Measurements from ENCODE around the gene GYS2.

The GYS2 gene

DNA sequence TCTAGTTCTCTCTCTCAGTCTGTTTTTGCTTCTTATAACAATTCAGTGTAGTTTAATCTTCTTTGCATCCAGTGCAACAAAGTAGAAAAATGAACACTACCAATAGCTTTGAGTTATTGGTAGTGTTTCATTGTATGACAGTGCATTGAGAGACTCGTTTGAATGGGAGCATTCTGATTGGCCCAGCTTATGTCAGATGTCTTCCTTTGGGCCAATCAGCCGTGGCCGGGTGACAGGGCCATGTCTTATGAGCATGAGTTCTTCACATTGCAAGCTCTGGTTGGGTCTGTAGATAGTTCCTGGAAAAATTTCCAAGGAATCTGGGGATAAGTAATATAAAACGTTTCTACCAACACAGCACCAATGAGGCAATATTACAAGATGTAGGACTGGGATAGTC is 36.5 kb downstream of the GYS2 start:
- Histone ChIP-seq H3K9me3 (ENCODE audit: control insufficient read depth, low read depth, low read length) (no peaks in the 10 kb centered on the region), H3K9ac (ENCODE audit: low read length) (no peak overlapping the region), H3K4me3 (ENCODE audit: low read length) (no peak overlapping the region), H3K27ac (ENCODE audit: low read length) (no peak overlapping the region), H3K4me1 (ENCODE audit: control insufficient read depth, low read depth, low read length) (no peaks in the 10 kb centered on the region), H3K27me3 (ENCODE audit: control insufficient read depth, insufficient read depth, low read length) (no peaks in the 10 kb centered on the region), H3K36me3 (ENCODE audit: control insufficient read depth, low read depth, low read length) (no peaks in the 10 kb centered on the region)

- H3K4me1 ChIP-seq (ENCODE audit: control insufficient read depth, low read depth, low read length), result no peaks in the 10 kb centered on the region
- H3K9me3 ChIP-seq (ENCODE audit: control insufficient read depth, low read depth, low read length), result no peaks in the 10 kb centered on the region
- H3K36me3 ChIP-seq (ENCODE audit: control insufficient read depth, low read depth, low read length), result no peaks in the 10 kb centered on the region
- no peak overlapping the region for H3K27ac ChIP-seq (ENCODE audit: low read length)
- H3K4me3 ChIP-seq (ENCODE audit: low read length), result no peak overlapping the region
- H3K27me3 ChIP-seq (ENCODE audit: control insufficient read depth, insufficient read depth, low read length), result no peaks in the 10 kb centered on the region
- H3K9ac ChIP-seq (ENCODE audit: low read length), result no peak overlapping the region
Observed at GRCh38 chr12:21566907-21567394, 37.7 kb downstream of the GYS2 start.

GRCh38 chr12:21566223-21566906 is 38.3 kb downstream of the GYS2 start:
- H3K27me3 ChIP-seq (ENCODE audit: control insufficient read depth, insufficient read depth, low read length), result no peaks in the 10 kb centered on the region
- H3K27ac ChIP-seq (ENCODE audit: low read length), result no peak overlapping the region
- H3K36me3 ChIP-seq (ENCODE audit: control insufficient read depth, low read depth, low read length), result no peaks in the 10 kb centered on the region
- no peak overlapping the region for H3K9ac ChIP-seq (ENCODE audit: low read length)
- H3K4me1 ChIP-seq (ENCODE audit: control insufficient read depth, low read depth, low read length), result no peaks in the 10 kb centered on the region
- no peaks in the 10 kb centered on the region for H3K9me3 ChIP-seq (ENCODE audit: control insufficient read depth, low read depth, low read length)
- H3K4me3 ChIP-seq (ENCODE audit: low read length), result no peak overlapping the region

- Histone ChIP-seq H3K4me3 (ENCODE audit: low read length) (no peak overlapping the region), H3K9ac (ENCODE audit: low read length) (no peak overlapping the region), H3K27me3 (ENCODE audit: control insufficient read depth, insufficient read depth, low read length) (no peaks in the 10 kb centered on the region), H3K9me3 (ENCODE audit: control insufficient read depth, low read depth, low read length) (no peaks in the 10 kb centered on the region), H3K36me3 (ENCODE audit: control insufficient read depth, low read depth, low read length) (no peaks in the 10 kb centered on the region), H3K4me1 (ENCODE audit: control insufficient read depth, low read depth, low read length) (no peaks in the 10 kb centered on the region), H3K27ac (ENCODE audit: low read length) (no peak overlapping the region)
Observed at GRCh38 chr12:21562859-21563258, 41.8 kb downstream of the GYS2 start.

DNA sequence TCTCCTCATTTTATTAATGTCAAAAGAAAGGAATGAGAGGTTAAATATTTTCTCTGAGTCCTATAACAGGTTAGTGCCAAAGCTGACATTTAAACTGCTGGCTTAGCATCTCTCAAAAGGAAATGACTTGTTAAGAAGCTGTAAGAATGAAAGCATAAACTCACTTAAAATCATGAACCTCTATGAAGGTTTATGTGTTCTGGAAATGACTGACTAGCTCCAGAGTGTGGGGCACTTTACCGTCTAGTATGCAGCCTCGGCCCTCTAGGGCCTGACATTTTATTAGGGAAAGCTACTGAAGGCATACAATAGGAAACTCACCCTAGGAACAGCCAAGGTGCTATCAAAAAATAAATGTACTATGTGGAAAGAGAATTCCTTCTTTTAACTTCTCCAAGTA is 43.5 kb downstream of the GYS2 start:
- H3K27me3 ChIP-seq (ENCODE audit: control insufficient read depth, insufficient read depth, low read length), result no peaks in the 10 kb centered on the region
- H3K4me3 ChIP-seq (ENCODE audit: low read length), result no peak overlapping the region
- no peaks in the 10 kb centered on the region for H3K9me3 ChIP-seq (ENCODE audit: control insufficient read depth, low read depth, low read length)
- H3K9ac ChIP-seq (ENCODE audit: low read length), result no peak overlapping the region
- no peaks in the 10 kb centered on the region for H3K36me3 ChIP-seq (ENCODE audit: control insufficient read depth, low read depth, low read length)
- no peak overlapping the region for H3K27ac ChIP-seq (ENCODE audit: low read length)
- no peaks in the 10 kb centered on the region for H3K4me1 ChIP-seq (ENCODE audit: control insufficient read depth, low read depth, low read length)

DNA sequence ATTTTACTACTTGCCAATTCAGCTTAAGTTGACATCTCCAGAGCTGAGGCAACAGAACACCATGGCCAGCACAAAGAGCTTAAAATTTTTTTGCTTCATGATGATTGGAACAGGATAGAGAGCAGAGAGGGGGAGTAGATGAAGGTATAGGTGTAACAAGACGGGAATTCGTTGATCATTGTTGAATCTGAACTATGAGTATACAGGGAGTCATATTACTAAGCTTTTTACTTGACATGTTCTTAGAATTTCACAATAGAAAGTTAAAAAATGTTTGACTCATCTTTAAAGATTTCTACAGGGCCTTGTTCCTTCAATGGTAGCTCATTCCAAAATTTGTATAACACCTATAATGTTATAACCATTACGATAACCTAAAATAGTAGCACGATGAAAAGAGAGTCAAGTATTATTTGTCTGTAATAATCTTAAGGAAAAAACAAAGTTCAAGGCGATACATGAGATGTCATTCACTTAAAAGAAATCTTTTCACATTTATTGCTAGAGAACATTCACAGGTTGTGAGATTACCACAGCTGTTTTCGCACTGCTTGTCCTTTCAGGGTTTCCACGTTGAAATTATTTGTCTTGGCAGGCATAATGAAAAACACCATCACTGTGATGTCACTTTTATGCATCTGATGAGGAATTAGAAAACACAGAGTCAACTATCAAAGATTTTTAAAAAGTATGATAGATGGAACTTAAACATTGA is 44.6 kb downstream of the GYS2 start:
- H3K4me1 ChIP-seq (ENCODE audit: control insufficient read depth, low read depth, low read length), result no peaks in the 10 kb centered on the region
- H3K9me3 ChIP-seq (ENCODE audit: control insufficient read depth, low read depth, low read length), result no peaks in the 10 kb centered on the region
- no peak overlapping the region for H3K27ac ChIP-seq (ENCODE audit: low read length)
- H3K36me3 ChIP-seq (ENCODE audit: control insufficient read depth, low read depth, low read length), result no peaks in the 10 kb centered on the region
- no peak overlapping the region for H3K4me3 ChIP-seq (ENCODE audit: low read length)
- no peaks in the 10 kb centered on the region for H3K27me3 ChIP-seq (ENCODE audit: control insufficient read depth, insufficient read depth, low read length)
- H3K9ac ChIP-seq (ENCODE audit: low read length), result no peak overlapping the region

DNA sequence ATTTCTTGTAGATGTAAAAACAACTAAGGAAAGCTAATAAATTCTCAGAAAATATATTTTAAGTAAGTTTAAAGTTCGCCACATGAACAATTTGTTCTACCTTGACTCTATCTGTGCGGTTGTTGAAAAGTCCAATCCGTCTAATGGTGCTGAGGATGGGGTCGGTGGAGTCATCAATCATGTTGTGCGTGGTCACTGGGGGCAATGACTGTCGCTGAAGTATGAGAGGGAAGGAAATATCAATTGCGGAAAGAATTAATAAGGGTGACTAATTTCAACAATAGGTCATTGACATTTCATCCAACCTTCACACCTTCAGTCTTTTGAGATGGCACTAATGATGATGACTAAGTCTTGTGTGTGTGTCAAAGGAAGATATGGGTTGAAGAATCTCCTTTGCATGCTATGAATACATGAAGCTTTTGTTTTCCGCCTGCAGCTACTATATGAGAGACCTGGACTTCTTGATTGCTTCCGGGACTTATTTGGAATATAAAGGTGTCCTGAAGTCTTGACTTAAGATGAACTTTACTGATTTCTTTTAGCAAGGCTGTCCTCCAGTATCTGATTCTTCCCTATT is 46.5 kb downstream of the GYS2 start:
- no peak overlapping the region for H3K9ac ChIP-seq (ENCODE audit: low read length)
- no peaks in the 10 kb centered on the region for H3K9me3 ChIP-seq (ENCODE audit: control insufficient read depth, low read depth, low read length)
- H3K4me1 ChIP-seq (ENCODE audit: control insufficient read depth, low read depth, low read length), result no peaks in the 10 kb centered on the region
- no peaks in the 10 kb centered on the region for H3K36me3 ChIP-seq (ENCODE audit: control insufficient read depth, low read depth, low read length)
- no peak overlapping the region for H3K27ac ChIP-seq (ENCODE audit: low read length)
- no peak overlapping the region for H3K4me3 ChIP-seq (ENCODE audit: low read length)
- no peaks in the 10 kb centered on the region for H3K27me3 ChIP-seq (ENCODE audit: control insufficient read depth, insufficient read depth, low read length)

DNA sequence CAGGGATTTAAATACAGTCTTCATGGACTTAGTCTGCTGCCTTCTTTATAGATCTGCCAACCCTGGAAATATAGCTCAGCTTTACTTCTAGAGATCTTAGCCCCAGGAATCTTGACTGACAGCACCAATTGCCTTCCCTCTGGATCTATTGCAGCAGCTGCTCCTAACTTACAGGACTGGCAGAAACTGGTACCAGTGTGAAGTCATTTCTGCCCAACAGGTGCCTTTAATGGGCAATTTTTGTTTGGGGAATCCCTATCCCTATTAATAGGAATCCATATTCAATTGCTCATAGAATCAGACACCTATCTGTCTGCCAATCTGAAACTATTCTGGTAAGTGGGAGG is 51.3 kb downstream of the GYS2 start:
- no peak overlapping the region for H3K27ac ChIP-seq (ENCODE audit: low read length)
- H3K4me1 ChIP-seq (ENCODE audit: control insufficient read depth, low read depth, low read length), result no peaks in the 10 kb centered on the region

GRCh38 chr12:21552635-21553328 is 51.9 kb downstream of the GYS2 start:
- Histone ChIP-seq H3K27me3 (ENCODE audit: control insufficient read depth, insufficient read depth, low read length) (no peaks in the 10 kb centered on the region), H3K36me3 (ENCODE audit: control insufficient read depth, low read depth, low read length) (no peaks in the 10 kb centered on the region), H3K27ac (ENCODE audit: low read length) (no peak overlapping the region), H3K4me3 (ENCODE audit: low read length) (no peak overlapping the region), H3K9me3 (ENCODE audit: control insufficient read depth, low read depth, low read length) (no peaks in the 10 kb centered on the region), H3K4me1 (ENCODE audit: control insufficient read depth, low read depth, low read length) (no peaks in the 10 kb centered on the region), H3K9ac (ENCODE audit: low read length) (no peak overlapping the region)

More for the DNA sequence above, 51.3 kb downstream of the GYS2 start:
- Histone ChIP-seq H3K36me3 (ENCODE audit: control insufficient read depth, low read depth, low read length) (no peaks in the 10 kb centered on the region), H3K9ac (ENCODE audit: low read length) (no peak overlapping the region), H3K9me3 (ENCODE audit: control insufficient read depth, low read depth, low read length) (no peaks in the 10 kb centered on the region), H3K4me3 (ENCODE audit: low read length) (no peak overlapping the region), H3K27me3 (ENCODE audit: control insufficient read depth, insufficient read depth, low read length) (no peaks in the 10 kb centered on the region)

- Histone ChIP-seq H3K9ac (ENCODE audit: low read length) (no peak overlapping the region), H3K36me3 (ENCODE audit: control insufficient read depth, low read depth, low read length) (no peaks in the 10 kb centered on the region), H3K4me1 (ENCODE audit: control insufficient read depth, low read depth, low read length) (no peaks in the 10 kb centered on the region), H3K27me3 (ENCODE audit: control insufficient read depth, insufficient read depth, low read length) (no peaks in the 10 kb centered on the region), H3K4me3 (ENCODE audit: low read length) (no peak overlapping the region), H3K9me3 (ENCODE audit: control insufficient read depth, low read depth, low read length) (no peaks in the 10 kb centered on the region), H3K27ac (ENCODE audit: low read length) (no peak overlapping the region)
Observed at GRCh38 chr12:21551841-21552465, 52.7 kb downstream of the GYS2 start.

GRCh38 chr12:21547437-21547836 is 57.2 kb downstream of the GYS2 start:
- no peak overlapping the region for H3K9ac ChIP-seq (ENCODE audit: low read length)
- H3K27me3 ChIP-seq (ENCODE audit: control insufficient read depth, insufficient read depth, low read length), result no peaks in the 10 kb centered on the region
- no peak overlapping the region for H3K4me3 ChIP-seq (ENCODE audit: low read length)
- H3K27ac ChIP-seq (ENCODE audit: low read length), result no peak overlapping the region
- no peaks in the 10 kb centered on the region for H3K36me3 ChIP-seq (ENCODE audit: control insufficient read depth, low read depth, low read length)
- H3K9me3 ChIP-seq (ENCODE audit: control insufficient read depth, low read depth, low read length), result no peaks in the 10 kb centered on the region
- no peaks in the 10 kb centered on the region for H3K4me1 ChIP-seq (ENCODE audit: control insufficient read depth, low read depth, low read length)
